PC-9 (cell line): ENCODE results near the gene SUPV3L1. TPM values are rescaled to one million over a fixed set of nuclear protein-coding genes. Genes with fewer than 3 reads are reported as not detected.

Source experiments
- BruUV-seq: library from RNA; stranded (reverse); fragments of 400-500 nt; replicated peaks from 2 replicates; lab custom pipeline; 2021; lab: Mats Ljungman, UMichigan
- CTCF ChIA-PET: fragments of 300-600 bp; sonication (Branson Sonifier 250); formaldehyde crosslinking; loops from one replicate; lab custom pipeline; 2022; ENCODE audit warnings: antibody characterized with exemption; lab: Charles Lee
- POLR2A ChIA-PET: fragments of 300-600 bp; sonication (Branson Sonifier 250); formaldehyde crosslinking; loops from one replicate; lab custom pipeline; 2022; ENCODE audit warnings: antibody characterized with exemption; ENCODE audit not compliant: unreplicated experiment; lab: Charles Lee
- DNase-seq, 2 experiments: peaks; one replicate each; pipeline versions ENCODE4 v3.0.0 to v3.0.0-alpha.2; 2015 to 2022; ENCODE audit warnings: mixed read lengths in 1 of 2
- H2AFZ ChIP-seq: fragments of 200-600 bp; sonication (generic); 2 replicates; pipeline ENCODE4 v1.8.1; 2017; ENCODE audit warnings: antibody characterized with exemption
- H3F3A ChIP-seq: fragments of 200-600 bp; sonication (generic); 2 replicates; pipeline ENCODE4 v1.8.1; 2017; ENCODE audit warnings: antibody characterized with exemption, mild to moderate bottlenecking, low read depth; ENCODE audit not compliant: insufficient read depth
- H3K27ac ChIP-seq: fragments of 200-600 bp; sonication (generic); 2 replicates; pipeline ENCODE4 v1.6.1; 2016; ENCODE audit warnings: mixed run types
- H3K27me3 ChIP-seq: fragments of 200-600 bp; sonication (generic); 2 replicates; pipeline ENCODE4 v1.6.1; 2016; ENCODE audit warnings: low read depth, mixed run types; ENCODE audit not compliant: insufficient read depth
- H3K36me3 ChIP-seq: fragments of 200-600 bp; sonication (generic); 2 replicates; pipeline ENCODE4 v1.6.1; 2016; ENCODE audit warnings: low read depth, mixed run types
- H3K4me1 ChIP-seq: fragments of 200-600 bp; sonication (generic); replicated peaks from 2 replicates; pipeline ENCODE4 v1.6.1; 2016; ENCODE audit warnings: mixed run types; ENCODE audit not compliant: insufficient read depth
- H3K4me2 ChIP-seq: fragments of 200-600 bp; sonication (generic); 2 replicates; pipeline ENCODE4 v1.6.1; 2017; ENCODE audit warnings: mixed run types
- H3K4me3 ChIP-seq: fragments of 200-600 bp; sonication (generic); 2 replicates; pipeline ENCODE4 v1.6.1; 2016; ENCODE audit warnings: mixed run types
- H3K79me2 ChIP-seq: fragments of 200-600 bp; sonication (generic); 2 replicates; pipeline ENCODE4 v1.6.1; 2017; ENCODE audit warnings: low read depth, mixed run types
- H3K9me2 ChIP-seq: fragments of 200-600 bp; sonication (generic); 2 replicates; pipeline ENCODE4 v1.8.1; 2017; ENCODE audit warnings: mild to moderate bottlenecking; ENCODE audit not compliant: insufficient read depth
- H3K9me3 ChIP-seq: fragments of 200-600 bp; sonication (generic); 2 replicates; pipeline ENCODE4 v1.8.1; 2016; ENCODE audit warnings: low read depth; ENCODE audit not compliant: insufficient read depth
- H4K20me1 ChIP-seq: fragments of 200-600 bp; sonication (generic); 2 replicates; pipeline ENCODE4 v1.8.1; 2017; ENCODE audit not compliant: insufficient read depth
- EZH2 ChIP-seq: fragments of 200-600 bp; sonication (generic); IDR thresholded peaks from 2 replicates; pipeline ENCODE4 v1.8.0; 2017; ENCODE audit warnings: antibody characterized with exemption, low read depth
- intact Hi-C: fragments of 100-400 bp; cut with micrococcal nuclease; formaldehyde crosslinking; loops from one replicate; pipeline ENCODE4 v1.10.0; 2022; ENCODE audit not compliant: unreplicated experiment
- total RNA-seq: library from RNA; stranded (reverse); gene quantifications from 2 replicates; pipeline ENCODE4 v1.2.3, GENCODE V29; 2021
- TF ChIP-seq, protein P1 (sequence below): fragments of 200-600 bp; sonication (generic); conservative IDR thresholded peaks from 2 replicates; pipeline ENCODE4 v1.6.1; 2017; ENCODE audit warnings: mixed run types, antibody characterized with exemption, mild to moderate bottlenecking, moderate library complexity

The SUPV3L1 gene
- total RNA-seq, 1 experiment from 2014 or later: 55.7 TPM

DNA sequence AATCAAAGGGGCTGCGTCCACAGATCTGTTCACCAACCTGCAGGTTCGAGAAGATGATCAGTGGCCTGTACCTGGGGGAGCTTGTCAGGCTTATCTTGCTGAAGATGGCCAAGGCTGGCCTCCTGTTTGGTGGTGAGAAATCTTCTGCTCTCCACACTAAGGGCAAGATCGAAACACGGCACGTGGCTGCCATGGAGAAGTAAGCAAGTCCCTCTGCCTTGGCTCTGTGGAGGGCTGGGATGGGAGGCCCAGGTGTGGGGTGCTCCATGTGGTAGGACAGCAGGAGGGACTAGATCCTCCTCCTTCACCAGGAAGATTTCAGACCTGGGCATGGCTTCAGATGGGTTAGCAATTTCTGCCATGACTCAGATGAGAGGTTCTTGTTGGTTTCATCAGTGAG, 66.0 kb downstream of the SUPV3L1 start:
- peaks cover 84% of the 10 kb centered on the region for H3K36me3 ChIP-seq
- intact Hi-C loops: no loop called here
- H3K4me2 ChIP-seq: no peak overlapping the region
- no peak overlapping the region for H3K4me3 ChIP-seq
- BruUV-seq: no TSS peak
- peaks cover 32% of the 10 kb centered on the region for H3F3A ChIP-seq
- H3K9me2 ChIP-seq: no peaks in the 10 kb centered on the region
- H3K9me3 ChIP-seq: no peaks in the 10 kb centered on the region
- TF ChIP-seq, protein P1, sequence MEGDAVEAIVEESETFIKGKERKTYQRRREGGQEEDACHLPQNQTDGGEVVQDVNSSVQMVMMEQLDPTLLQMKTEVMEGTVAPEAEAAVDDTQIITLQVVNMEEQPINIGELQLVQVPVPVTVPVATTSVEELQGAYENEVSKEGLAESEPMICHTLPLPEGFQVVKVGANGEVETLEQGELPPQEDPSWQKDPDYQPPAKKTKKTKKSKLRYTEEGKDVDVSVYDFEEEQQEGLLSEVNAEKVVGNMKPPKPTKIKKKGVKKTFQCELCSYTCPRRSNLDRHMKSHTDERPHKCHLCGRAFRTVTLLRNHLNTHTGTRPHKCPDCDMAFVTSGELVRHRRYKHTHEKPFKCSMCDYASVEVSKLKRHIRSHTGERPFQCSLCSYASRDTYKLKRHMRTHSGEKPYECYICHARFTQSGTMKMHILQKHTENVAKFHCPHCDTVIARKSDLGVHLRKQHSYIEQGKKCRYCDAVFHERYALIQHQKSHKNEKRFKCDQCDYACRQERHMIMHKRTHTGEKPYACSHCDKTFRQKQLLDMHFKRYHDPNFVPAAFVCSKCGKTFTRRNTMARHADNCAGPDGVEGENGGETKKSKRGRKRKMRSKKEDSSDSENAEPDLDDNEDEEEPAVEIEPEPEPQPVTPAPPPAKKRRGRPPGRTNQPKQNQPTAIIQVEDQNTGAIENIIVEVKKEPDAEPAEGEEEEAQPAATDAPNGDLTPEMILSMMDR: no peak
- TF ChIP-seq EZH2: no peak
- ChIA-PET CTCF (interaction anchor here (0.7 kb wide), 1 partner anchor 39 kb away, joined by 3 read pairs; no protein-coding TSS in a partner anchor), POLR2A (no interaction called here)
- DNase-seq: no peak
- H4K20me1 ChIP-seq: peaks cover 30% of the 10 kb centered on the region
- H2AFZ ChIP-seq: no peak overlapping the region
- no peak overlapping the region for H3K27ac ChIP-seq
- no peaks in the 10 kb centered on the region for H3K4me1 ChIP-seq
- no peaks in the 10 kb centered on the region for H3K27me3 ChIP-seq
- H3K79me2 ChIP-seq: peaks cover 6% of the 10 kb centered on the region; the same call in 1 of the 2 replicates

DNA sequence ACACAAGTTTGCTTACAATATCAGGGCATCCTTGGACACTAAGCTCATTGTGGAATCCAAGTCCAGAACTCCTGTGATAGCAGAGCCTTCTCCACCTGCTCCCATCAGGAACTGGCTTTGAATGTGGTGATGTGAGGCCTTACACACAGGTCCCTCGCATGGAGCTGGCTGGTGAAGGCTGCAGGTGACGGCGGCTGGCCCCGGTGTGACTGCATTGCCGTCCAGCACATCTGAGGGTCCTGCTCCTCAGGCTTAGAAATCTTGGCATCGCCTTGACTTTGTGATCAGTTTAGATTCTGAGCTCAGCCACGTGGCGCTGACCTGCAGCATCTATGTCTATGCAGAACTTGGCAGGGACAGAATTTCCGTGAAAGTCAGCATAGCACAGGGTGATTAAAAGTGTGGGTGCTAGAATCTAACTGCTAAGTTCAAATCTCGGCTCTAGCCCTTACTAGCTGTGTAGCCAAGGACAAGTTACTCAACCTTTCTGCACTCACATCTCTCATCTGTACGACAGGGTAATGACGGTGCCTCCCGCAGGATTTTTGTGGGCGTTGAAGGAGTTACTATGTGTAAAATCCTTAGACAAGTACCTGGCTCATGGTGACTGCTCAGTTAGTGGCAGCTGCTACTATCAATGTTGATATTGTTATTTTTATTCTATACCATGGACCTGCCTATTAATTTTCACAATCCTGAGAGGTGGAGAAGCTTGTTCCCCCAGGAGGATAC, 66.7 kb downstream of the SUPV3L1 start:
- Histone ChIP-seq H3K9me3 (no peaks in the 10 kb centered on the region), H3F3A (peaks cover 32% of the 10 kb centered on the region), H3K79me2 (peaks cover 4% of the 10 kb centered on the region; the same call in 1 of the 2 replicates), H3K27me3 (no peaks in the 10 kb centered on the region), H3K36me3 (peaks cover 82% of the 10 kb centered on the region), H3K4me1 (no peaks in the 10 kb centered on the region), H4K20me1 (peaks cover 29% of the 10 kb centered on the region), H3K27ac (no peak overlapping the region), H2AFZ (no peak overlapping the region), H3K9me2 (no peaks in the 10 kb centered on the region), H3K4me3 (no peak overlapping the region), H3K4me2 (no peak overlapping the region)
- intact Hi-C loops: no loop called here
- no TSS peak for BruUV-seq
- DNase-seq: no peak
- TF ChIP-seq EZH2: no peak
- TF ChIP-seq, protein P1: no peak
- ChIA-PET CTCF (interaction anchor here (0.7 kb wide), 2 partner anchors 40 to 693 kb away, joined by 3 read pairs; no protein-coding TSS in a partner anchor), POLR2A (no interaction called here)

DNA sequence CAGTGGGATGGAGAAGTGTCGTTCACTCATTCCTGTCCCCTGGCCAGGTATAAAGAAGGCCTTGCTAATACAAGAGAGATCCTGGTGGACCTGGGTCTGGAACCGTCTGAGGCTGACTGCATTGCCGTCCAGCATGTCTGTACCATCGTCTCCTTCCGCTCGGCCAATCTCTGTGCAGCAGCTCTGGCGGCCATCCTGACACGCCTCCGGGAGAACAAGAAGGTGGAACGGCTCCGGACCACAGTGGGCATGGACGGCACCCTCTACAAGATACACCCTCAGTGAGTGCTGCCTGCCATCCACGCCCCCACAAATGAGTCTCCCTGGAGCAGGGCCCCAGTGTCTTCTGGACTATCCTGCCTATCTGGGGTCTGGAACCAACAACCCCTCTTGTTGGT, 67.3 kb downstream of the SUPV3L1 start:
- Histone ChIP-seq H2AFZ (no peak overlapping the region), H3K27me3 (no peaks in the 10 kb centered on the region), H3K4me1 (no peaks in the 10 kb centered on the region), H3K27ac (no peak overlapping the region), H3K9me3 (no peaks in the 10 kb centered on the region), H4K20me1 (peaks cover 29% of the 10 kb centered on the region), H3K4me3 (no peak overlapping the region), H3K36me3 (peaks cover 84% of the 10 kb centered on the region), H3F3A (peaks cover 32% of the 10 kb centered on the region), H3K4me2 (no peak overlapping the region), H3K79me2 (peaks cover 4% of the 10 kb centered on the region; the same call in 1 of the 2 replicates), H3K9me2 (no peaks in the 10 kb centered on the region)
- no peak for DNase-seq
- ChIA-PET POLR2A (interaction anchor here (0.6 kb wide), 1 partner anchor 15 kb away, joined by 5 read pairs; no protein-coding TSS in a partner anchor), CTCF (interaction anchor here (0.7 kb wide), 1 partner anchor 693 kb away, joined by 3 read pairs; no protein-coding TSS in a partner anchor)
- no TSS peak for BruUV-seq
- no peak for TF ChIP-seq EZH2
- TF ChIP-seq, protein P1: no peak
- intact Hi-C loops: no loop called here
